Right lobe of liver (tissue), 4 donors: ENCODE measurements around the gene GRM8.

Experiments
- POLR2A ChIP-seq: fragments of 450-650 bp; IDR thresholded peaks from one replicate; pipeline ENCODE4 v1.6.1; 2017; ENCODE audit warnings: antibody characterized with exemption, mild to moderate bottlenecking
- TF ChIP-seq, protein P1 (sequence below), 4 donors: fragments of 200-600 bp in 3 of 4; fragments of 450-650 bp in 1 of 4; IDR thresholded peaks; one replicate each; pipeline versions ENCODE4 v1.5.1 to v1.8.0; 2016 to 2022; ENCODE audit warnings: antibody characterized with exemption in 4 of 4, mild to moderate bottlenecking in 2 of 4
- donor health status: DM: no; HTN: no; CAD: no.
- donor health status: DM: no; HTN: no; CAD: no.
- donor health status: DM: no; HTN: yes; CAD: no.

DNA sequence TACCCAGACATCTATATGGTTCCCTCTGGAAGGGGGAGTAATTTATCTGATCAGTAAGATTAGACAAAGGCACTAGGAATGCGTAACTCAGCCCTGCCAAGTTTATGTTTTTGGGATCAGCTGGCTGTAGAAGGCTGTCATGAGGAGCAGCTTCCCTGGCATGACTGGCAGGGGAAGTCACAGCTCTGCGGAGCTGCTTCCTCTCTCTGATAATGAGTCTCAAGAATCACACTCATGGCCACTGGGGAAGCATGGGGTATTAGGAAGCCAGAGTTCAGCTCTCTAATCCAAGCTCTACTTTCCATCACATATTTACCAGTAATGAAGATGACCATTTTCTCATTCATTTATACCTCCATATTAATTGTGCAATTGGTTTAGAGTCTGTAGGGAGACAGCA, 758.9 kb downstream of the GRM8 start:
- TF ChIP-seq POLR2A = no peak
- TF ChIP-seq, protein P1, sequence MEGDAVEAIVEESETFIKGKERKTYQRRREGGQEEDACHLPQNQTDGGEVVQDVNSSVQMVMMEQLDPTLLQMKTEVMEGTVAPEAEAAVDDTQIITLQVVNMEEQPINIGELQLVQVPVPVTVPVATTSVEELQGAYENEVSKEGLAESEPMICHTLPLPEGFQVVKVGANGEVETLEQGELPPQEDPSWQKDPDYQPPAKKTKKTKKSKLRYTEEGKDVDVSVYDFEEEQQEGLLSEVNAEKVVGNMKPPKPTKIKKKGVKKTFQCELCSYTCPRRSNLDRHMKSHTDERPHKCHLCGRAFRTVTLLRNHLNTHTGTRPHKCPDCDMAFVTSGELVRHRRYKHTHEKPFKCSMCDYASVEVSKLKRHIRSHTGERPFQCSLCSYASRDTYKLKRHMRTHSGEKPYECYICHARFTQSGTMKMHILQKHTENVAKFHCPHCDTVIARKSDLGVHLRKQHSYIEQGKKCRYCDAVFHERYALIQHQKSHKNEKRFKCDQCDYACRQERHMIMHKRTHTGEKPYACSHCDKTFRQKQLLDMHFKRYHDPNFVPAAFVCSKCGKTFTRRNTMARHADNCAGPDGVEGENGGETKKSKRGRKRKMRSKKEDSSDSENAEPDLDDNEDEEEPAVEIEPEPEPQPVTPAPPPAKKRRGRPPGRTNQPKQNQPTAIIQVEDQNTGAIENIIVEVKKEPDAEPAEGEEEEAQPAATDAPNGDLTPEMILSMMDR (IDR thresholded peaks at IDR 0.05) = no peak
